Left colon (tissue), 2 donors: ENCODE results near the gene ZNF432. TPM values are rescaled to one million over a fixed set of nuclear protein-coding genes. Genes with fewer than 3 reads are reported as not detected.
"Not testable (repeated sequence)": the region's sequence is repeated elsewhere in the genome, so short reads cannot be mapped to it uniquely, and the experiment has no call there.

Source experiments
- ATAC-seq: fragments of 200-7000 bp; cut with Tn5 transposase; one replicate; pipeline ENCODE4 v1.9.1; 2020; ENCODE audit warnings: mild to moderate bottlenecking, moderate library complexity
- DNase-seq, 2 donors: peaks; one replicate each; pipeline ENCODE4 v3.0.0-alpha.2; 2020
- intact Hi-C, 2 donors: fragments of 100-400 bp; cut with DNase I in 1 of 2; cut with micrococcal nuclease in 1 of 2; formaldehyde crosslinking; loops; one replicate each; pipeline versions ENCODE4 v1.11.2 to v1.14.0; 2022; cut with DNase I, micrococcal nuclease
- long read RNA-seq: library from polyadenylated mRNA; unstranded; transcript quantifications from one replicate; pipeline ENCODE4 v2.0.0, GENCODE V29; 2021
- total RNA-seq, 2 donors: library from RNA; stranded (reverse); fragmentation: NEBNext Ultra II Directional; extraction: Animal tissue kit (Norgen Biotek cat#: 25700); gene quantifications; one replicate each; pipeline ENCODE4 v1.2.1, GENCODE V29; 2021
- donor health status: DM: no; HTN: no; CAD: no.
- donor health status: DM: yes; HTN: yes; CAD: no.

Gene ZNF432
- 1 to 10 TPM; 8.4 to 9.6 TPM for total RNA-seq
- long read RNA-seq, partial matches to known transcripts: 0 of 2 reads
- long read RNA-seq, other reads (novel, unspliced or antisense): 1 of 2 reads

GRCh38 chr19:52048555-52049501 lies at the start of gene ZNF432:
ZNF432 (minus strand) TSS chr19:52048838; CDS start chr19:52046868, 1,970 bp downstream.
- DNase-seq (peak; percentile 90 to 94), ATAC-seq (peak; percentile 97)
- intact Hi-C loops: no loop called here

GRCh38 chr19:52096416-52096815 lies 47.8 kb upstream of the ZNF432 start:
- DNase-seq, intact Hi-C loops, ATAC-seq: not testable (repeated sequence)

GRCh38 chr19:52095172-52096014 lies 46.8 kb upstream of the ZNF432 start, which contains the start of gene ZNF841:
ZNF841 (minus strand) TSS chr19:52095765; CDS start chr19:52084801, 10,964 bp downstream.
- intact Hi-C loops: no loop called here
- peak; percentile 99 for ATAC-seq

GRCh38 chr19:52094526-52095130 lies 46.0 kb upstream of the ZNF432 start:
- ATAC-seq (peak; percentile 32), DNase-seq (no peak)
- intact Hi-C loops: no loop called here

More at GRCh38 chr19:52095172-52096014, 46.8 kb upstream of the ZNF432 start, which contains the start of gene ZNF841:
- DNase-seq: peak; percentile 94 to 95

GRCh38 chr19:52086481-52086880 lies 37.8 kb upstream of the ZNF432 start:
- DNase-seq: no peak
- intact Hi-C loops: no loop called here
- ATAC-seq: no peak

GRCh38 chr19:52070496-52070895 lies 21.9 kb upstream of the ZNF432 start:
- ATAC-seq (no peak), DNase-seq (no peak)
- intact Hi-C loops: no loop called here

- DNase-seq: no peak
- no peak for ATAC-seq
- intact Hi-C loops: no loop called here
These were observed 21.0 kb upstream of the ZNF432 start for GRCh38 chr19:52069653-52070052.

GRCh38 chr19:52066258-52066863 lies 17.7 kb upstream of the ZNF432 start:
- intact Hi-C loops: no loop called here
- no peak for ATAC-seq
- DNase-seq: no peak

- intact Hi-C loops: no loop called here
- DNase-seq (no peak), ATAC-seq (no peak)
These were observed 16.8 kb upstream of the ZNF432 start for GRCh38 chr19:52065399-52065798.

- ATAC-seq, DNase-seq, intact Hi-C loops: not testable (repeated sequence)
These were observed 7.8 kb upstream of the ZNF432 start for GRCh38 chr19:52056480-52056879.

GRCh38 chr19:52051736-52052135 lies 3.1 kb upstream of the ZNF432 start:
- DNase-seq, intact Hi-C loops, ATAC-seq: not testable (repeated sequence)

- ATAC-seq (no peak), DNase-seq (no peak)
- intact Hi-C loops: no loop called here
These were observed 9.5 kb downstream of the ZNF432 start for GRCh38 chr19:52039169-52039568.

GRCh38 chr19:52034051-52034728 lies 14.4 kb downstream of the ZNF432 start:
- DNase-seq (no peak), ATAC-seq (no peak)
- intact Hi-C loops: no loop called here

- DNase-seq (no peak), ATAC-seq (peak; percentile 16)
- intact Hi-C loops: no loop called here
These were observed 19.9 kb downstream of the ZNF432 start for GRCh38 chr19:52028780-52029123.

- DNase-seq: peak; percentile 82 to 91
- ATAC-seq: peak; percentile 99
- intact Hi-C loops: no loop called here
These were observed 20.4 kb downstream of the ZNF432 start, which contains the start of gene ZNF614 for GRCh38 chr19:52028027-52028779. ZNF614 (minus strand) TSS chr19:52028379; CDS start chr19:52025745, 2,634 bp downstream.

GRCh38 chr19:52026255-52026990 lies 22.2 kb downstream of the ZNF432 start:
- intact Hi-C loops, DNase-seq, ATAC-seq: not testable (repeated sequence)
